Testis (tissue), 3 donors: ENCODE results near the gene PITX3. TPM values are rescaled to one million over a fixed set of nuclear protein-coding genes. Genes with fewer than 3 reads are reported as not detected.
"Not testable (repeated sequence)": the region's sequence is repeated elsewhere in the genome, so short reads cannot be mapped to it uniquely, and the experiment has no call there.

Source experiments
- DNase-seq: peaks from one replicate; pipeline ENCODE4 v3.0.0-alpha.2; 2019
- H3K27ac ChIP-seq, 2 donors: fragments of 200-600 bp; sonication (generic); one replicate each; pipeline ENCODE4 v1.5.1; 2019
- H3K27me3 ChIP-seq: fragments of 200-600 bp; sonication (generic); one replicate; pipeline ENCODE4 v1.5.1; 2019
- H3K36me3 ChIP-seq: fragments of 200-600 bp; sonication (generic); one replicate; pipeline ENCODE4 v1.5.1; 2017; ENCODE audit warnings: low read depth; ENCODE audit errors: missing control alignments
- H3K4me1 ChIP-seq: fragments of 200-600 bp; sonication (generic); one replicate; pipeline ENCODE4 v1.5.1; 2019
- H3K4me3 ChIP-seq, 2 donors: fragments of 200-600 bp; sonication (generic); one replicate each; pipeline ENCODE4 v1.5.1; 2017 to 2019
- H3K9me3 ChIP-seq: fragments of 200-600 bp; sonication (generic); one replicate; pipeline ENCODE4 v1.5.1; 2017
- POLR2A ChIP-seq: fragments of 450-650 bp; IDR thresholded peaks from one replicate; pipeline ENCODE4 v1.6.1; 2017; ENCODE audit warnings: antibody characterized with exemption, mild to moderate bottlenecking, moderate library complexity
- WGBS, 2 donors: methylation state at CpG; one replicate each; pipeline ENCODE4 v1.1.5; 2018; 5-methylcytosine and 5-hydroxymethylcytosine counted together
- intact Hi-C: fragments of 100-400 bp; cut with DNase I; formaldehyde crosslinking; loops from one replicate; pipeline ENCODE4 v1.15.1; 2023; ENCODE audit warnings: low total_unique reads
- polyA plus RNA-seq: library from polyadenylated mRNA; stranded (reverse); fragments of 350-450 nt; fragmentation: Illumina TruSeq; extraction: RNeasy Lipid Tissue Mini Kit (QIAGEN cat#74804); gene quantifications from one replicate; pipeline ENCODE4 v1.2.3, GENCODE V29; 2014; ENCODE audit warnings: low read depth, low replicate concordance; ENCODE audit not compliant: insufficient read depth
- total RNA-seq, 2 donors: library from RNA; depleted of rRNA; stranded (reverse); fragments of >200 nt; gene quantifications; one replicate each; pipeline ENCODE4 v1.2.3, GENCODE V29; 2016
- TF ChIP-seq, protein P1 (sequence below), 3 experiments: fragments of 450-650 bp in 2 of 3; fragments of 200-600 bp in 1 of 3; sonication (generic) in 1 of 3; IDR thresholded peaks; one replicate each; pipeline ENCODE4 v1.5.1; 2016 to 2019; ENCODE audit warnings: antibody characterized with exemption in 3 of 3, mild to moderate bottlenecking in 2 of 3, moderate library complexity in 1 of 3

PITX3 gene
- total and polyA plus RNA-seq, 3 donors from 2014 or later = 0.55 to 0.74 (median 0.69) TPM

DNA sequence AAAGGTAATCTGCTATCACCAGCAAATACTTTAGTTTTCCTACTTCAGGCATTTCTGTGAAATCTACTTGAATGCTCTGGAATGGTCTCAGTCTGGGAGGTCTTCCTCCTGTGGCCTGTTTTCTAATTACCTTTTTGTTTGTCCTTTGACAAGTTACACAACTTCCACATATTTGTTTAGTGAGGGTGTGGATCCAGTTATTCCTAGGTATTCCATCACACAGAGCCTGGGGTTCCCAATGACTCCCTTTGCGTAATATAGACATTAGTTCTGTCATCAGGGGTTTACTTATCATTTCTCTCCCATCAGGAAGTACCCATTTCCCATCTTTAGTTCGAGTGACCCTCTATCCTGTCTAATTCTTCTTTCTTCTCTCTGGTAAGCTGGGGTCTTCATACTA is 43.3 kb downstream of the PITX3 start:
- Histone ChIP-seq H3K4me1 (peaks cover 6% of the 10 kb centered on the region), H3K36me3 (no peaks in the 10 kb centered on the region), H3K27ac (no peak overlapping the region), H3K27me3 (no peaks in the 10 kb centered on the region), H3K9me3 (no peaks in the 10 kb centered on the region), H3K4me3 (no peak overlapping the region)
- no peak for TF ChIP-seq POLR2A
- TF ChIP-seq, protein P1, sequence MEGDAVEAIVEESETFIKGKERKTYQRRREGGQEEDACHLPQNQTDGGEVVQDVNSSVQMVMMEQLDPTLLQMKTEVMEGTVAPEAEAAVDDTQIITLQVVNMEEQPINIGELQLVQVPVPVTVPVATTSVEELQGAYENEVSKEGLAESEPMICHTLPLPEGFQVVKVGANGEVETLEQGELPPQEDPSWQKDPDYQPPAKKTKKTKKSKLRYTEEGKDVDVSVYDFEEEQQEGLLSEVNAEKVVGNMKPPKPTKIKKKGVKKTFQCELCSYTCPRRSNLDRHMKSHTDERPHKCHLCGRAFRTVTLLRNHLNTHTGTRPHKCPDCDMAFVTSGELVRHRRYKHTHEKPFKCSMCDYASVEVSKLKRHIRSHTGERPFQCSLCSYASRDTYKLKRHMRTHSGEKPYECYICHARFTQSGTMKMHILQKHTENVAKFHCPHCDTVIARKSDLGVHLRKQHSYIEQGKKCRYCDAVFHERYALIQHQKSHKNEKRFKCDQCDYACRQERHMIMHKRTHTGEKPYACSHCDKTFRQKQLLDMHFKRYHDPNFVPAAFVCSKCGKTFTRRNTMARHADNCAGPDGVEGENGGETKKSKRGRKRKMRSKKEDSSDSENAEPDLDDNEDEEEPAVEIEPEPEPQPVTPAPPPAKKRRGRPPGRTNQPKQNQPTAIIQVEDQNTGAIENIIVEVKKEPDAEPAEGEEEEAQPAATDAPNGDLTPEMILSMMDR (IDR thresholded peaks at IDR 0.05) = no peak
- intact Hi-C loops = no loop called here
- DNase-seq = no peak
- 70 to 88% methylated on average over 2 of the region's 2 CpGs for WGBS, 2 donors

DNA sequence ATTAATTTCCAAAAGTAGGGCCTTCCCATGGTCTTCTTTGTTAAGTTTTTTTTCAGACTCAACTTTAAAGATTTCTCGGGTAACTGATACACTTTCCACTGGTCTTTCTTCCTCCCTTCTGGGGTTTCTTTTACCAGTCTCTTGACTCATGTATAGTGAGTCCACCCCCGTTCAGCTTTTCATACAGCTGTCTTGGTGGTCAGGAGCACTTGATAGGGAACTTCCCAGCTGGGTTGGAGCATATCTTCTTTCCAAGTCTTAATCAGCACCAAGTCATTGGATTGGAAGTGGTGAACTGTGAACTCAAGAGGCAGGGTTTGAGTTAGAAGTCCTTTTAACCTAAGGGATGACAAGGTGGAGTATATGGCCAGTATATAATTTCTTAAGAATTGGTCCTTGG is 44.4 kb downstream of the PITX3 start:
- no peak for DNase-seq
- H3K27me3 ChIP-seq = no peaks in the 10 kb centered on the region
- no peak overlapping the region for H3K4me3 ChIP-seq
- TF ChIP-seq POLR2A = no peak
- TF ChIP-seq, protein P1 (IDR thresholded peaks at IDR 0.05) = no peak
- H3K4me1 ChIP-seq = no peaks in the 10 kb centered on the region
- H3K27ac ChIP-seq = no peak overlapping the region
- 78 to 92% methylated on average over 2 of the region's 2 CpGs for WGBS, 2 donors
- no peaks in the 10 kb centered on the region for H3K36me3 ChIP-seq
- intact Hi-C loops = no loop called here
- H3K9me3 ChIP-seq = no peaks in the 10 kb centered on the region

DNA sequence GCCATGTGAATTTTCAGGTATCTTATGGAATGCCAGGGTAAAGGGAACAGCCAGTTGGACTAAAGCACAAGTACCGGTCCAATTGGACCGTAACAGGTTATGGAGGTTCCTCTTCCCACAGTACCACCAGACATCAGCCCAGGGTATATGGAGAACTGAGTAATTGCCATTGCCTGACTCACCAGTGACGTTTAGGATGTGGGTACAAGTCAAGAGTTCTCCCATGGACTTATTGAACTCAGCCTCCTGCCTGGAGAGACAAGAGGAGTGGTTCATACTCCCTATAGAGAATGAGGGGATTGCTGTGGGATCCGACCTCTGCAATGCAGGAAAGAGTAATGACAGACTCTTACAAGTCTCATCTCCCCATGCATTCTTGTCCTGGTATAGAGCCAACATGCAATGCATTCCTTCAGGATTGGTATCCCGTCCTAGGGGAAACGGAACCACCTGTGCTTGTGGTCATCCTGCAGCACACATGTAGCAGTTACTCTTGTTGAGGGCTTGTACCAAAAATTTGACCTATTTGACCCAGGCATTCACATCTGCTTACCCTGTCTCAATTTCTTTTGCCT is 45.9 kb downstream of the PITX3 start:
- Histone ChIP-seq H3K27me3 (no peaks in the 10 kb centered on the region), H3K27ac (no peak overlapping the region), H3K4me1 (no peaks in the 10 kb centered on the region), H3K9me3 (no peaks in the 10 kb centered on the region), H3K4me3 (no peak overlapping the region), H3K36me3 (no peaks in the 10 kb centered on the region)
- 79 to 80% methylated on average over 6 of the region's 6 CpGs for WGBS, 2 donors
- DNase-seq = no peak
- intact Hi-C loops = no loop called here
- TF ChIP-seq, protein P1 (IDR thresholded peaks at IDR 0.05) = no peak
- TF ChIP-seq POLR2A = no peak

DNA sequence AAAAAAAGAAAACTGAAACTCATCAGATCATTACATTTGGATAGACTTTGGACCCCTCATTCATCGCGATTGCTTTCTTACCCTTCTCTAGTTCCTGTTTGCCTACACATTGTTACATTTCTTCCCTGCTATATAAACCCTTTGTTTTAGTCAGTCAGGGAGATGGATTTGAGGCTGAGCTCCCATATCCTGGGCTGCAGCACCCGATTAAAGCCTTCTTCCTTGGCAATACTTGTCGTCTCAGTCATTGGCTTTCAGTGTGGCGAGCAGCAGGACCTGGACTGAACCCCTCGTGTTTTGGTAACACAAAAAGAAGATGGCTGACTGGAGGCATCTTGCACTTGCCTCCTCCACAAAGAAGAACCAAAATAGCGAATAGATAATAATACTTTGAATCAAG is 49.4 kb downstream of the PITX3 start:
- WGBS, 2 donors = 84% methylated on average over 7 of the region's 7 CpGs
- Histone ChIP-seq H3K4me1 (no peaks in the 10 kb centered on the region), H3K9me3 (no peaks in the 10 kb centered on the region), H3K27me3 (no peaks in the 10 kb centered on the region), H3K27ac (no peak overlapping the region), H3K4me3 (no peak overlapping the region), H3K36me3 (no peaks in the 10 kb centered on the region)
- no peak for DNase-seq
- TF ChIP-seq, protein P1 (IDR thresholded peaks at IDR 0.05) = no peak
- TF ChIP-seq POLR2A = no peak
- intact Hi-C loops = no loop called here

DNA sequence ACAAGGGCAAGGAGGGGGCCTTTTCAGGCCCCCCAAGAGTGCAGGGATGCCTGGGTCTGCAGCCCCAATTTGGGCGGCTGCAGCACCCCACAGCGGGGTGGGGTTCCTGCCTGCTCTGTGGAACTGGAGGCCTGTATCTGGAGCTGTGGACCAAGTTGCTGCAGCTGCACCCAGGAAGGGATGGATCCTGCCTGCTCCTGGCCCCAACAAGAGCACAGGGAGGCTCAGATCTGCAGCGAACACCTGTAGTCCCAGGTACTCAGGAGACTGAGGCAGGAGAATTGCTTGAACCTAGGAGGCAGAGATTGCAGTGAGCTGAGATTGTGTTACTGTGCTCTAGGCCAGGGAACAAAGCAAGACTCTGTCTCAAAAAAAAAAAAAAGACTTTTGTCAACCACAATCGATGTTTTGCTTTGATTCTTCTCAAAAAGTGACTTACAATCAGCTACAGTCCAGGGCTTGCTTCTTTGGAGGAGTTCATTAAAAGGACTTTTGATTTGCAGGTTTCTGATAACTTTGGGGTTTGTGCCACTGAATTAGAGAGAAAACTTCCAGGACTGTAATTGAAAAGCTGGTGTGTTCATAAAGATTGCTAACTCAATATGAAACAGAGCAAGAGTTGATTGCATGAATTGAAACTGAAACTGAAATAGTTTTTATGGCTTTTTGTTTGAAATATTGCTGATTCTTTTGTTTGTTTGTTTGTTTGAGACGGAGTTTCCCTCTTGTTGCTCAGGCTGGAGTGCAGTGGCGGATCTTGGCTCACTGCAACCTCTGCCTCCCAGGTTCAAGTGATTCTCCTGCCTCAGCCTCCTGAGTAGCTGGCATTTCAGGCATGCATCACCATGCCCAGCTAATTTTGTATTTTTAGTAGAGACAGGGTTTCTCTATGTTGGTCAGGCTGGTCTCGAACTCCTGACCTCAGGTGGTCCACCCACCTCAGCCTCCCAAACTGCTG is 52.1 kb downstream of the PITX3 start:
- WGBS, 2 donors = 70 to 80% methylated on average over 5 to 7 of the region's 7 CpGs

More for the DNA sequence above, 52.1 kb downstream of the PITX3 start:
- H3K27ac ChIP-seq, H3K4me1 ChIP-seq, H3K9me3 ChIP-seq, DNase-seq, H3K36me3 ChIP-seq, H3K4me3 ChIP-seq, intact Hi-C loops, H3K27me3 ChIP-seq: not testable (repeated sequence)
